ENCODE results near the gene KCNE5.
"Not testable (repeated sequence)": the region's sequence is repeated elsewhere in the genome, so short reads cannot be mapped to it uniquely, and the experiment has no call there.

Gene KCNE5

DNA sequence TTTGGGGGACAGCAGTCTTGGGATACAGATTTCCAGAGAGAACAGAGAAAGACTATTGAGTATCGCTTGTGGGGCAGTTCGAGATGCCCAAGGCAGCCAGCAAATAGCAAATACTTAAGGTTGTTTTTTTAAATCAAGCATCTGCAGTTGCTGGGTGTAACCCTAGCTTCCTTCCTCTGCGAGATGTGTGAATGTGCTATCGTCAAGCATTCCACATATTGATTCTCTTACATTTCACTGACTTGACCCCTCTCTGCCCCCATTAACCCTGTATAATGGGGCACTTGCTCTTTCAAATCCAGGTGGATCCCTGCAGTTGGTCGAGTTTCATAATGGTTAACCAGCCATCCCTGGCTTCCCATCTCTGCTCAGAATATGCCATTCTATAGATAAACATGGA is 23.5 kb downstream of the KCNE5 start:
- DNase-seq (ENCODE audit: low read depth): no peak

DNA sequence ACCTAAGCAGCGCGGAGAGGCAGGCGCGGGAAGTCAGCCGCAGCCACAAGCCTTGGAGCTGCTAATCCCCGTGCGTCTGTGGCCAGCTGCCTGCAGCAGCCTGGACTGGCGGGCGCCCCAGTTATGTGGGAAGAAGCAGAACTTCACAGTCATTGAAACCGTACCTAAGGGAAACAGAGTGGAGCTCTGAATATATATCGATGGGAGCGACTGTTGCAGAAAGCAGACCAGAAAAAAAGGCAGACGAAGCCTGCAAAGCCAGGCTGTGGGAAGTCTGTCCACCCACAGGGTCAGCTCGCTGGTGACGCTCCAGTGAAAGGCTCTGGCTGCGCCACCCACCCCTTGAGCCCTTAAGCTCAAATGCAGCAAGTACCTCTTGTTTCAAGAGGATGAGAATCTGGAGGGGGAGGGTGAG is 24.7 kb downstream of the KCNE5 start:
- no peak for DNase-seq (ENCODE audit: low read depth)

DNA sequence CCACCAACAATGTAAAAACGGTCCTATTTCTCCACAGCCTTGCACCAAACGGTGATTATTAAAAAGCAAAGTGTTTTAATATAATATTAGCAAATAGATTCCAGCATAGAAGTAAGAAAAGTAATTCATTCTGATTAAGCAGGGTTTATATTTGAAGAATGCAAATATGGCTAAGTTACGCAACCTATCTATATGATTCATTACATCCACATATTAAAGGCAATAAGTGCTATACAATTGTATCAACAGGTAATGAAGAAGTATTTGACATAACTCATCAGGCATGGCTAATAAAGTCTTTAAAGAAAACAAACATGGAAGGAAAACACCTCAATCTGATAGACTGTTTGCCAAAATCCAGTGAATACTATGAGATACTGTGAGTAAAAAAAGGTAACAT is 29.0 kb downstream of the KCNE5 start:
- no peak for DNase-seq (ENCODE audit: low read depth)

DNA sequence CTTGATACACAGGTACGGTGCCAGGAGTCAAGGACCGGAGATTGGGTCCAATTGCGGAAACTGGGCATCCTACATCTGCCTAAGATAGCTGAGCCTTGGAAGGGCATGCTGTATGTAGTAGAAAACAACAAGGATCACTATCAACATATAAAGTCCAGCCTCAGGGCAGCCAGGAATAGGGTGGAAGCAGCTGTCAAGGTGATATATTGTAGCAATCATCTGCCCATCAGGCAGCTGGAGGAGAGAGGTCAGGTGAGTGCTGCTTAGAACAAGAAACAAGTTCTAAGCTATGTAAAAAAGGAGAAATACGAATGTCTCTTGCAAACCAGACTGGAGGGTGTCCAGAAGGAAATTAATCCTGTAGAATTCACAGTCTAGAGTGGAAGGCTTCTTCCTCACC is 34.8 kb downstream of the KCNE5 start:
- DNase-seq (ENCODE audit: low read depth): no peak

DNA sequence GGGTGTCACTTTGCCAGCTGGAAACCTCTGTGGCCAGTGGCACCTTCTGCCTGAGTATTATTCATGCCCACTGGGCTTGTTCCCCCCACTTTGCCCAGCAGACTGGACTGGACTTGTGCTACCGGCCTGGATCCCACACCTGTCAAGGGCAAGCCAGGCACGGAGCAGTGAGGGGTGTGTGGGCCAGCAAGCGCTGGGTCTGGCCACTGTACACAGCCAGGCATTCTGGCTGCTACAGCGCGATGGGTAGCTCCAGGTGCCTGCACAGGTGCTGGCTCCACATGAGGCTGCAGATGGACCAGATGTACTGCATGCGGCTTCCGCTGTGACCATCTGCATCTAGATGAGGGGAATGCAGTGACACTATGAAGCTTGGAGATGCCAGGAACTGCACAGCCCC is 39.5 kb downstream of the KCNE5 start:
- no peak for DNase-seq (ENCODE audit: low read depth)

DNA sequence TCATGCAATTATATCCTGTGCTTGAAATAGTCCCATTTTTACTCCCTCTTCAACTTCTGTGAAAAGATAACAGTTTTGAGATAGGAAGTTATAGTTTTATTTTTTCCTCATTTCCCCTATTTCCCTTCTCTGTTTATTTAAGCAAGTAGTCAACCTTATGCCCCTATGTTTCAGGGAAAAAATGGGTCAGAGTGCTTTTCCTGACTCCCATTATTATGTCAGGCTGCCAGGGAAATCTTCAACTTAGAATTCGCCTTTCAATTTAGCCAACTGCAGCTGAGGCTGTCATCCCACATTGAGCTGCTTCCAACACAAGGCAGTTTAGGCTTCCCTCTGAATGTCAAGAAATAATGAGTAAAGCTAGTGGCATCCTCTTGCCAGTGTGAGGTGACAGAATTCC is 46.1 kb downstream of the KCNE5 start:
- no peak for DNase-seq (ENCODE audit: low read depth)

DNA sequence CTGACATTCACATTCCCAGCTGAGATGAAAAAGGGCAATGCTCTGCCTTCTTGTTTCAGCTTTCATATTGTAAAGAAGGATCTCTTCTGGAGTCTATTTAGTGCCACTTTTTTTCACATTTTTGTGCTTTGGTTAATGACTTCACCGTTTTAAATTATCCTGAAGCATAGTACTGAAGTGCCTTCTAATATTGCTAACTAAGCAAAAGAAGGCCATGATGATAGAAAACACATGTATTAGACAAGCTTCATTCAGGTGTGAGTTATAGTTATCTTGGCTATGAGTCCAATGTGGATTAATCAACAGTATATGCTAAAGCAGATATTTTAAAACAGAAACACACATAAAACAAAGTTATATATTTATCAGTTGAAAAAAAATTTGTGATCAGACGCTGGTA is 47.9 kb downstream of the KCNE5 start:
- DNase-seq (ENCODE audit: low read depth): no peak

DNA sequence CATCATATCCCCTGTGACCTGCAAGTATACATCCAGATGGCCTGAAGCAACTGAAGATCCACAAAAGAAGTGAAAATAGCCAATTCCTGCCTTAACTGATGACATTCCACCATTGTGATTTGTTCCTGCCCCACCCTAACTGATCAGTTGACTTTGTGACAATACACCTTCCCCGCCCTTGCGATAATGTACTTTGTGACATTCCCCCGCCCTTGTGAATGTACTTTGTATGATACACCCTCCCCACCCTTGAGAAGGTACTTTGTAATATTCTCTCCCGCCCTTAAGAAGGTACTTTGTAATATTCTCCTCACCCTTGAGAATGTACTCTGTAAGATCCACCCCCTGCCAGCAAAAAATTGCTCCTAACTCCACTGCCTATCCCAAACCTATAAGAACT is 48.9 kb downstream of the KCNE5 start:
- not testable (repeated sequence) for DNase-seq (ENCODE audit: low read depth)
